Measurements from ENCODE around the gene CDC42.

GRCh38 chr1:22052115-22053016 lies at the start of gene CDC42:
- TF ChIP-seq CTCF (IDR thresholded peaks at IDR 0.05; ENCODE audit: poor library complexity) (no peak), EZH2 (IDR thresholded peaks at IDR 0.05; ENCODE audit: borderline replicate concordance) (no peak)

All from hepatocyte (in vitro differentiated cells).